Non-pigmented ciliary epithelial cell (primary cell): Measurements from ENCODE around the gene POLR2J.
"Not testable (repeated sequence)": the region's sequence is repeated elsewhere in the genome, so short reads cannot be mapped to it uniquely, and the experiment has no call there.

Experiments
- DNase-seq: peaks from one replicate; pipeline ENCODE4 v3.0.0-alpha.2; 2010; ENCODE audit warnings: low read depth

POLR2J gene

GRCh38 chr7:102478314-102479208 is at the start of gene POLR2J:
POLR2J (minus strand) TSS chr7:102478922; CDS start chr7:102478860, 62 bp downstream.
- not testable (repeated sequence) for DNase-seq

- DNase-seq, result not testable (repeated sequence)
These were observed 49.4 kb upstream of the POLR2J start for GRCh38 chr7:102527822-102528793.

- not testable (repeated sequence) for DNase-seq
These were observed 48.5 kb upstream of the POLR2J start for GRCh38 chr7:102527182-102527581.

GRCh38 chr7:102524803-102525202 is 46.1 kb upstream of the POLR2J start:
- DNase-seq, result not testable (repeated sequence)

- DNase-seq, result not testable (repeated sequence)
These were observed 42.1 kb upstream of the POLR2J start for GRCh38 chr7:102520797-102521196.

- DNase-seq, result not testable (repeated sequence)
These were observed 38.9 kb upstream of the POLR2J start, which contains the start of gene RASA4B for GRCh38 chr7:102517550-102518147. RASA4B (minus strand) TSS chr7:102517777; CDS start chr7:102517710, 67 bp downstream.

- not testable (repeated sequence) for DNase-seq
These were observed 38.2 kb upstream of the POLR2J start for GRCh38 chr7:102516951-102517350.

GRCh38 chr7:102515889-102516288 is 37.2 kb upstream of the POLR2J start:
- not testable (repeated sequence) for DNase-seq

- DNase-seq, result not testable (repeated sequence)
These were observed 36.4 kb upstream of the POLR2J start for GRCh38 chr7:102514881-102515721.

- DNase-seq, result not testable (repeated sequence)
These were observed 34.0 kb upstream of the POLR2J start for GRCh38 chr7:102512642-102513221.

GRCh38 chr7:102511860-102512522 is 33.3 kb upstream of the POLR2J start:
- DNase-seq, result not testable (repeated sequence)

GRCh38 chr7:102510575-102510974 is 31.9 kb upstream of the POLR2J start:
- DNase-seq, result not testable (repeated sequence)

GRCh38 chr7:102507410-102508088 is 28.8 kb upstream of the POLR2J start:
- DNase-seq, result not testable (repeated sequence)

- not testable (repeated sequence) for DNase-seq
These were observed 26.8 kb upstream of the POLR2J start for GRCh38 chr7:102505298-102506185.

- not testable (repeated sequence) for DNase-seq
These were observed 24.4 kb upstream of the POLR2J start for GRCh38 chr7:102503141-102503540.

GRCh38 chr7:102498321-102498720 is 19.6 kb upstream of the POLR2J start:
- DNase-seq, result not testable (repeated sequence)

- not testable (repeated sequence) for DNase-seq
These were observed 18.6 kb upstream of the POLR2J start for GRCh38 chr7:102497308-102497707.

- not testable (repeated sequence) for DNase-seq
These were observed 18.1 kb upstream of the POLR2J start for GRCh38 chr7:102496861-102497260.
